ENCODE data around the gene ADAMTS6. TPM values are rescaled to one million over a fixed set of nuclear protein-coding genes. Genes with fewer than 3 reads are reported as not detected.

The ADAMTS6 gene
- polyA plus RNA-seq, 1 experiment = 28.0 TPM

DNA sequence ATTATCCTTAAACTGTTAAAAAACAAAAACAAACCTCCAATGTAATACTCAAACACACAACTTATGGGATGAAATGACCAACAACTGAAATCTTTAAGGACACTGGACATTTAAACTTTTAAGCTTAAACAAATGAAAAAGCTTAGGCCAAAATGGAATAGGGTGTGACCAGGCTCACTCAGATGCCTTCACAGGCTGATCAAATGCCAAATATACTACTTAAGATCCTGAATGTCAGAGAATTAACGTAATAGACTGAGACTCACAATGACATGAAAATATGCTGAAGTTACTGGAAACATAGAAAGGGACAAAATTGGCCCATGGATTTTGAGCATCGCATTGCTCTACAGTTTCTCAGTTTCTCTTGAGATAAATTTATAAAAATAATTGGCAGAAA lies 286.8 kb downstream of the ADAMTS6 start:
- Histone ChIP-seq H3K27me3 (ENCODE audit: control insufficient read depth, insufficient read depth, low read length) (no peaks in the 10 kb centered on the region), H3K36me3 (ENCODE audit: control insufficient read depth, insufficient read depth, low read length) (no peaks in the 10 kb centered on the region), H3K4me3 (ENCODE audit: low read depth, low read length) (no peak overlapping the region)
- TF ChIP-seq, protein P1, sequence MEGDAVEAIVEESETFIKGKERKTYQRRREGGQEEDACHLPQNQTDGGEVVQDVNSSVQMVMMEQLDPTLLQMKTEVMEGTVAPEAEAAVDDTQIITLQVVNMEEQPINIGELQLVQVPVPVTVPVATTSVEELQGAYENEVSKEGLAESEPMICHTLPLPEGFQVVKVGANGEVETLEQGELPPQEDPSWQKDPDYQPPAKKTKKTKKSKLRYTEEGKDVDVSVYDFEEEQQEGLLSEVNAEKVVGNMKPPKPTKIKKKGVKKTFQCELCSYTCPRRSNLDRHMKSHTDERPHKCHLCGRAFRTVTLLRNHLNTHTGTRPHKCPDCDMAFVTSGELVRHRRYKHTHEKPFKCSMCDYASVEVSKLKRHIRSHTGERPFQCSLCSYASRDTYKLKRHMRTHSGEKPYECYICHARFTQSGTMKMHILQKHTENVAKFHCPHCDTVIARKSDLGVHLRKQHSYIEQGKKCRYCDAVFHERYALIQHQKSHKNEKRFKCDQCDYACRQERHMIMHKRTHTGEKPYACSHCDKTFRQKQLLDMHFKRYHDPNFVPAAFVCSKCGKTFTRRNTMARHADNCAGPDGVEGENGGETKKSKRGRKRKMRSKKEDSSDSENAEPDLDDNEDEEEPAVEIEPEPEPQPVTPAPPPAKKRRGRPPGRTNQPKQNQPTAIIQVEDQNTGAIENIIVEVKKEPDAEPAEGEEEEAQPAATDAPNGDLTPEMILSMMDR (IDR thresholded peaks at IDR 0.05; ENCODE audit: insufficient read depth, low read depth, low read length) = no peak
- ChIA-PET CTCF (interaction anchor here (1.0 kb wide), 1 partner anchor 94 kb away, joined by 3 read pairs; no protein-coding TSS in a partner anchor), POLR2A (no interaction called here)
- DNase-seq (ENCODE audit: low read depth) = no peak

DNA sequence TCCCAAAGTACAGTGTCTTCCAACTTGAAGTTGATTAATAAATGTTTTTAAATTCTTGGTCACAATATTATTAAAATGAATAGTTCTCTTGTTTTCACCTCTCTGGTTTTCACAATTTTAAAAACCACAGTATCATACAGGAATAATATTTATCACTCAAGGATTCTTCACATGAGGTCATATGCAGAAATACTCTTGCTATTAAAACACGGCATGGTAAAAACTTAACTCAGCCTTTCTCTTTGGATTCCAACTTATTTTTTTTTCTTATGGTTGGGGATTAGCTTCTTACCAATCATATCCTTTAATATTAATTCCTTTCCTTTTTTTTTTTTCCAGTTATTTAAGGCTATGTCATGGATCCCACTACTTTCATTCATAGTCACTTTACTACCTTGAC lies 289.4 kb downstream of the ADAMTS6 start:
- TF ChIP-seq, protein P1 (IDR thresholded peaks at IDR 0.05; ENCODE audit: insufficient read depth, low read depth, low read length) = no peak
- no peak overlapping the region for H3K4me3 ChIP-seq (ENCODE audit: low read depth, low read length)
- H3K36me3 ChIP-seq (ENCODE audit: control insufficient read depth, insufficient read depth, low read length) = 0 out of 2 replicates have a peak, but pooled peaks cover 2% of the 10 kb centered on the region
- no peaks in the 10 kb centered on the region for H3K27me3 ChIP-seq (ENCODE audit: control insufficient read depth, insufficient read depth, low read length)
- POLR2A ChIA-PET = interaction anchor here (0.6 kb wide), 1 partner anchor 289 kb away, joined by 5 read pairs; no protein-coding TSS in a partner anchor
- no peak for DNase-seq (ENCODE audit: low read depth)
- CTCF ChIA-PET = no interaction called here

DNA sequence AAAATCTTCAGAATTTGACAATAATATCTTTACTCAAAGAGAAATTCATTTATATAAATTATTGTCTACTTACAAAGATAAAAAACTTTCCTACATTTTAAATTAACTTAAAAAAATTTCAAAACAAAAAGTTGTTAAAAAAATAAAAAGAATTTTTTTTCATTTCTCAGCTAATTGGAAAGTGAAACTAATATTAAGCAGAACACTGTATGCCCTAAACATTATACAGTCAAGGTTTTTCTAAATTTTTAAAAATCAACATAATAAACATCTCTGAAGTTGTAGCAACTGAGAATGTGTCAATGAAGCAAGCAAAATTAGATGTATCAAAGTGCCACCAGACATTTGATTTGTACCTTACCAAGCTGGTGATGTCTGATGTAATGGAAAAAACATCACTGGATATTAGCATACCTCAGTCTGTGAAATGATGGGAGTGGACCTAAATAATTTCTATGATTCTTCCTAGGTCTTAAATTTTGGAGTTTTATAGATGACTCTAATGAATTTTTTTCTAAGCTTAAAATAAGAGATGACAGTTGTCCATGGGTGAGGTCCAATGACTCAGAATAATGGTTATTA lies 290.1 kb downstream of the ADAMTS6 start:
- TF ChIP-seq, protein P1 (IDR thresholded peaks at IDR 0.05; ENCODE audit: insufficient read depth, low read depth, low read length) = no peak
- Histone ChIP-seq H3K36me3 (ENCODE audit: control insufficient read depth, insufficient read depth, low read length) (0 out of 2 replicates have a peak, but pooled peaks cover 2% of the 10 kb centered on the region), H3K4me3 (ENCODE audit: low read depth, low read length) (no peak overlapping the region), H3K27me3 (ENCODE audit: control insufficient read depth, insufficient read depth, low read length) (no peaks in the 10 kb centered on the region)
- CTCF ChIA-PET = interaction anchor here (1.0 kb wide), 1 partner anchor 14 kb away, joined by 3 read pairs; no protein-coding TSS in a partner anchor
- POLR2A ChIA-PET = interaction anchor here (0.6 kb wide), 2 partner anchors 221 to 289 kb away, joined by 3 to 5 read pairs; no protein-coding TSS in a partner anchor
- no peak for DNase-seq (ENCODE audit: low read depth)

DNA sequence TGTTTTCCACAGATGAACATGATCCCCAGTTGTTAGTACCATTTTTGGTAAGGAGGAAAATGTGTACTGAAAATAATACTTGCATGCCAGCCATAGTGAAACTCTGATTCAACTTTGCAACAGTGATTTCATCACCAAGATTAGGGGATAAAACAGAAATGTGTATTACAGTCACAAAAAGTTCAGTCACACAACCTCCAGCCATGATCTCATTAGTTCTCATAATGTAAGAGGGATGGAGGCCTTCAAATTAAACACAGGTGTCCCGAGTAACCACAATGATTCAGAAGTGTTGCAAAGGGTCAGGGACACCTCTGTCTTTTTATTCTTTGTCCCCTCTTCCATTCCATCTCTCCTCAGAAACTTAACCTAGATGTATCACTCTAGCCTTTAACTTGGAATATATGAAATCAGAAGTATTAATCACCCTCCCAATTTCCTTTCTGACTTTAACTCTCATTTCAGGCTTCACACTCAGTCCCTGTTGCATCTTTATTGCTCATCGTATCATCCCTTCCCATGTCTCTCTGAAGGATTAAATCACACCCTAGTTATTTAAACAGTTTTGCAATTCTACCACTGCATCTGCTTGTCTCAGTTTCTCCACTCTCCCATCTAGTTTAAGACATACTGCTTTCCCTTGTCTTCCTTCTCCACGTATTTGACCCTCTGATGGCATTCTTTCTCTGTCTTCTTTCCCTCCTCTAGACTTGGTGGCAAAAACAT lies 291.2 kb downstream of the ADAMTS6 start:
- ChIA-PET CTCF (no interaction called here), POLR2A (interaction anchor here (0.6 kb wide), 2 partner anchors 10 to 220 kb away, joined by 3 read pairs; no protein-coding TSS in a partner anchor)
- peak; percentile 99 for DNase-seq (ENCODE audit: low read depth)
- Histone ChIP-seq H3K4me3 (ENCODE audit: low read depth, low read length) (no peak overlapping the region), H3K27me3 (ENCODE audit: control insufficient read depth, insufficient read depth, low read length) (no peaks in the 10 kb centered on the region), H3K36me3 (ENCODE audit: control insufficient read depth, insufficient read depth, low read length) (0 out of 2 replicates have a peak, but pooled peaks cover 2% of the 10 kb centered on the region)
- TF ChIP-seq, protein P1 (IDR thresholded peaks at IDR 0.05; ENCODE audit: insufficient read depth, low read depth, low read length) = no peak

DNA sequence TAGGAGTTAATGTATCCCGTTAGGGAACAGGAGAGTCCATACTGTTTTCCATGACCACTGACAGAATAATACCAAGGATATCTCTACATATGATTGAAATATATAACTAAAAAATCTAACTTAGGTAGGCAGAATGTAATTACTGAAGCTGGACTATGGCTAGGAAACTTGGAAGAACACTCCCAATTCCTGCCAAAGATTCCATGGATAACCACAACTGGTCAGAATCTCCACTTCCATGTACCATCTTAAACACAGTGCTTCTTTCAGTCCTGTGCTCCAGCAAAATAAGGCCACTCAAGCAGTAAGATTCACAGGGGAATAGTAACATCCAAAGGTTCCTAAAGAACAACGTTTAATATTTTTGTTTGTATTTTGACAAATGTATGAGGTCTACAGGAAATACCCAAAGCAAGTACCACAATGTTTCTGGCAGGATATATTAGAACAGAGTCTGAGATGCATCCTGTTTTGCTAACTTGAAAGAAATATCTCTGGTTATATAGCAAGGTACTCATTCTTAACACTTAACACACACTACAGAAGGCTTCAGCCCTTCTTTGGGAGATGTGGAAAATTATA lies 295.0 kb downstream of the ADAMTS6 start:
- Histone ChIP-seq H3K36me3 (ENCODE audit: control insufficient read depth, insufficient read depth, low read length) (0 out of 2 replicates have a peak, but pooled peaks cover 2% of the 10 kb centered on the region), H3K27me3 (ENCODE audit: control insufficient read depth, insufficient read depth, low read length) (no peaks in the 10 kb centered on the region), H3K4me3 (ENCODE audit: low read depth, low read length) (no peak overlapping the region)
- ChIA-PET CTCF (no interaction called here), POLR2A (no interaction called here)
- TF ChIP-seq, protein P1 (IDR thresholded peaks at IDR 0.05; ENCODE audit: insufficient read depth, low read depth, low read length) = no peak
- DNase-seq (ENCODE audit: low read depth) = no peak

Data from BJ (cell line).